Spleen (tissue), 11 donors: Measurements from ENCODE around the gene MXD4. TPM values are rescaled to one million over a fixed set of nuclear protein-coding genes. Genes with fewer than 3 reads are reported as not detected.
"Not testable (repeated sequence)": the region's sequence is repeated elsewhere in the genome, so short reads cannot be mapped to it uniquely, and the experiment has no call there.

Source experiments
- DNase-seq: peaks from one replicate; pipeline ENCODE4 v3.0.0-alpha.2; 2020
- H3K27ac ChIP-seq, 8 donors: fragments of 200-600 bp; sonication (generic) in 7 of 8; 1 replicate in 4 of 8; 2 replicates in 4 of 8; pipeline versions ENCODE4 v1.5.0 to v1.8.0; 2016 to 2021; ENCODE audit warnings: inconsistent platforms in 4 of 8, mild to moderate bottlenecking in 4 of 8, moderate library complexity in 1 of 8
- H3K27me3 ChIP-seq, 7 donors: fragments of 200-600 bp; sonication (generic) in 6 of 7; replicated peaks in 1 of 7; 1 replicate in 4 of 7; 2 replicates in 3 of 7; pipeline versions ENCODE4 v1.5.0 to v1.8.0; 2016 to 2021; ENCODE audit warnings: inconsistent platforms in 3 of 7, mild to moderate bottlenecking in 1 of 7
- H3K36me3 ChIP-seq, 6 donors: fragments of 200-600 bp; sonication (generic) in 5 of 6; 1 replicate in 4 of 6; 2 replicates in 2 of 6; pipeline versions ENCODE4 v1.5.0 to v1.8.0; 2016 to 2021; ENCODE audit warnings: inconsistent platforms in 2 of 6
- H3K4me1 ChIP-seq, 6 donors: fragments of 200-600 bp; sonication (generic) in 5 of 6; 1 replicate in 3 of 6; 2 replicates in 3 of 6; pipeline versions ENCODE4 v1.5.0 to v1.8.0; 2016 to 2021; ENCODE audit warnings: inconsistent platforms in 3 of 6
- H3K4me3 ChIP-seq, 8 donors: fragments of 200-600 bp; sonication (generic) in 7 of 8; 1 replicate in 4 of 8; 2 replicates in 4 of 8; pipeline versions ENCODE4 v1.5.0 to v1.8.0; 2016 to 2021; ENCODE audit warnings: inconsistent platforms in 4 of 8, mild to moderate bottlenecking in 4 of 8, moderate library complexity in 2 of 8
- H3K9me3 ChIP-seq, 8 donors: fragments of 200-600 bp; sonication (generic) in 7 of 8; 1 replicate in 4 of 8; 2 replicates in 4 of 8; pipeline versions ENCODE4 v1.5.0 to v1.8.0; 2016 to 2021; ENCODE audit warnings: inconsistent platforms in 4 of 8
- POLR2A ChIP-seq, 3 donors: fragments of 450-650 bp; IDR thresholded peaks; one replicate each; pipeline ENCODE4 v1.5.1; 2017; ENCODE audit warnings: antibody characterized with exemption in 3 of 3, mild to moderate bottlenecking in 1 of 3
- POLR2AphosphoS5 ChIP-seq, 3 donors: sonication (generic); formaldehyde crosslinking; IDR thresholded peaks; one replicate each; pipeline ENCODE4 v1.5.1; 2017; ENCODE audit warnings: antibody characterized with exemption in 3 of 3
- WGBS, 5 donors: extraction: QIAGEN DNeasy Blood & Tissue Kit in 3 of 5; methylation state at CpG; one replicate each; pipeline versions ENCODE4 v1.1.5 to v1.1.7; 2013 to 2018; 5-methylcytosine and 5-hydroxymethylcytosine counted together
- intact Hi-C: fragments of 100-400 bp; cut with DNase I; formaldehyde crosslinking; loops from one replicate; pipeline ENCODE4 v1.15.0; 2023; ENCODE audit warnings: low total_unique reads
- polyA plus RNA-seq, 3 donors: library from polyadenylated mRNA; stranded (reverse); fragments of 200-250 nt; gene quantifications; one replicate each; pipeline ENCODE4 v1.2.1, GENCODE V29; 2013
- small RNA-seq, 4 donors: library from RNA; depleted of rRNA; stranded (forward); fragments of <200 nt; gene quantifications; one replicate each; pipeline ENCODE3, GENCODE V24; 2016
- total RNA-seq, 7 donors: library from RNA; depleted of rRNA in 3 of 7; stranded (reverse); fragments of >200 nt in 3 of 7; fragmentation: NEBNext Ultra II Directional in 4 of 7; extraction: Animal tissue kit (Norgen Biotek cat#: 25700) in 4 of 7; gene quantifications; one replicate each; pipeline versions ENCODE4 v1.1.0 to v1.2.1, GENCODE V29; 2016 to 2021
- TF ChIP-seq, protein P1 (sequence below), 11 experiments: fragments of 200-600 bp in 7 of 11; fragments of 450-650 bp in 4 of 11; sonication (generic) in 4 of 11; IDR thresholded peaks in 8 of 11; conservative IDR thresholded peaks in 3 of 11; 1 replicate in 7 of 11; 2 replicates in 4 of 11; pipeline versions ENCODE4 v1.4.0 to v1.8.0; 2016 to 2021; ENCODE audit warnings: antibody characterized with exemption in 11 of 11, inconsistent platforms in 4 of 11, mild to moderate bottlenecking in 1 of 11
- donor health status: healthy with polysubstance abuse.
- donor health status: DM: no; HTN: no; CAD: no; lungs with moderate emphysema.
- donor health status: DM: no; HTN: no; CAD: no.
- donor health status: Bipolar disorder and iron deficiency.
- donor health status: healthy.
- donor health status: DM: no; HTN: no; CAD: no.
- donor health status: DM: yes; HTN: yes; CAD: no.

MXD4 gene
- total and polyA plus RNA-seq, 10 donors, result 36.0 to 128 (median 106) TPM

DNA sequence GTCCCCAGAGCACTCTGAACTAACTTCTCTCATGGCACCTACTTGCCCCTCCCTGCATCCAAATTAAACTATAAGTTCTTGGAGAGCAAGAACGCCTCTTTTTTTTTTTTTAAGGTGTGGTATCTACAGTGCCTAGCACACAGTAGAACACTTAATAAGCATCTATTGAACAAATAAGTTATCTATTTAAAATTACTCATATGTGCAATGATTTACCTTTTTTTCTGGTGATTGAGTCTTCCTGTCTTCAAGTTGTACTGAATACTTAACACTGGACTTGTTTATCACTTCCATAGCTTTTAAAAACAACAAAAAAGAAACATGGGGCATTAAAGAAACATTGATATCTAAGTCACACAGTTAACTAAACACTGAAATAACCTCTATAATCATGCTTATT is 49.1 kb downstream of the MXD4 start:
- no peak overlapping the region for H3K4me3 ChIP-seq
- no peak overlapping the region for H3K27ac ChIP-seq
- H3K36me3 ChIP-seq, result peaks cover 0 to 2% (median 0%) of the 10 kb centered on the region in 6 donors
- intact Hi-C loops, result no loop called here
- H3K9me3 ChIP-seq, result no peaks in the 10 kb centered on the region
- 83 to 92% (median 88%) methylated on average over 1 of the region's 1 CpG for WGBS, 5 donors
- no peaks in the 10 kb centered on the region for H3K4me1 ChIP-seq
- TF ChIP-seq, protein P1, sequence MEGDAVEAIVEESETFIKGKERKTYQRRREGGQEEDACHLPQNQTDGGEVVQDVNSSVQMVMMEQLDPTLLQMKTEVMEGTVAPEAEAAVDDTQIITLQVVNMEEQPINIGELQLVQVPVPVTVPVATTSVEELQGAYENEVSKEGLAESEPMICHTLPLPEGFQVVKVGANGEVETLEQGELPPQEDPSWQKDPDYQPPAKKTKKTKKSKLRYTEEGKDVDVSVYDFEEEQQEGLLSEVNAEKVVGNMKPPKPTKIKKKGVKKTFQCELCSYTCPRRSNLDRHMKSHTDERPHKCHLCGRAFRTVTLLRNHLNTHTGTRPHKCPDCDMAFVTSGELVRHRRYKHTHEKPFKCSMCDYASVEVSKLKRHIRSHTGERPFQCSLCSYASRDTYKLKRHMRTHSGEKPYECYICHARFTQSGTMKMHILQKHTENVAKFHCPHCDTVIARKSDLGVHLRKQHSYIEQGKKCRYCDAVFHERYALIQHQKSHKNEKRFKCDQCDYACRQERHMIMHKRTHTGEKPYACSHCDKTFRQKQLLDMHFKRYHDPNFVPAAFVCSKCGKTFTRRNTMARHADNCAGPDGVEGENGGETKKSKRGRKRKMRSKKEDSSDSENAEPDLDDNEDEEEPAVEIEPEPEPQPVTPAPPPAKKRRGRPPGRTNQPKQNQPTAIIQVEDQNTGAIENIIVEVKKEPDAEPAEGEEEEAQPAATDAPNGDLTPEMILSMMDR (IDR thresholded peaks at IDR 0.05 in 8 of 11, conservative IDR thresholded peaks at IDR 0.05 in 3 of 11), result no peak
- TF ChIP-seq POLR2AphosphoS5 (IDR thresholded peaks at IDR 0.05) (no peak), POLR2A (IDR thresholded peaks at IDR 0.05) (no peak)
- DNase-seq, result no peak
- no peaks in the 10 kb centered on the region for H3K27me3 ChIP-seq

DNA sequence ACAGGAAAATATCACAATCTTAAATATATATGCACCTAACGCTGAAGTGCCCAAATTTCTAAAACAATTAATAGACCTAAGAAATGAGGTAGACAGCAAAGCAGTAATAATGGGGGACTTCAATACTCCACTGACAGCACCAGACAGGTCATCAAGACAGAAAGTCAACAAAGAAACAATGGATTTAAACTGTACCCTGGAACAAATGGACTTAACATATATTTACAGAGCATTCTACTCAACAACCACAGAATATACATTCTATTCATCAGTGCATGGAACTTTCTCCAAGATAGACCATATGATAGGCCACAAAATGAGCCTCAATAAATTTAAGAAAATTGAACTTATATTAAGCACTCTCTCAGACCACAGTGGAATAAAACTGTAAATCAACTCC is 59.1 kb downstream of the MXD4 start:
- H3K4me1 ChIP-seq, DNase-seq, H3K9me3 ChIP-seq, H3K36me3 ChIP-seq, H3K27me3 ChIP-seq, H3K27ac ChIP-seq, H3K4me3 ChIP-seq, intact Hi-C loops: not testable (repeated sequence)
- WGBS, 5 donors, result 96 to 100% (median 97%) methylated on average over 1 of the region's 1 CpG

Small RNAs within 50 kb of the gene (small RNA-seq; reads per million reads assigned to genes)
- 0 reads per million in 4 donors for gene COX6B1P5

Other genes with a start within 250 kb of the MXD4 start
- 1 to 10 TPM in 4 of 7 donors, under 1 TPM in 3; 0.50 to 3.1 (median 1.3) TPM for gene NAT8L, start 202.8 kb downstream of the MXD4 start, total RNA-seq
- gene NAT8L, start 202.8 kb downstream of the MXD4 start, polyA plus RNA-seq, result under 1 TPM; 0.13 to 0.80 (median 0.29) TPM
- gene HAUS3, start 20.0 kb downstream of the MXD4 start, total RNA-seq, result 10 to 100 TPM; 16.2 to 22.4 (median 19.2) TPM
- gene HAUS3, start 20.0 kb downstream of the MXD4 start, polyA plus RNA-seq, result 10 to 100 TPM; 10.3 to 15.0 (median 13.0) TPM
- gene POLN, start 20.0 kb downstream of the MXD4 start, total RNA-seq, result 1 to 10 TPM; 1.9 to 3.5 (median 2.9) TPM
- gene POLN, start 20.0 kb downstream of the MXD4 start, polyA plus RNA-seq, result 1 to 10 TPM; 1.2 to 1.5 (median 1.5) TPM
- gene ZFYVE28, start 156.5 kb upstream of the MXD4 start, total RNA-seq, result 10 to 100 TPM; 11.2 to 31.3 (median 15.7) TPM
- 1 to 10 TPM; 2.7 to 8.5 (median 7.8) TPM for gene ZFYVE28, start 156.5 kb upstream of the MXD4 start, polyA plus RNA-seq
- under 1 TPM in 1 of 7 donors, not detected in 6; 0.22 TPM for gene CFAP99, start 156.8 kb upstream of the MXD4 start, total RNA-seq
- gene CFAP99, start 156.8 kb upstream of the MXD4 start, polyA plus RNA-seq, result under 1 TPM in 1 of 3 donors, not detected in 2; 0.13 TPM
- 10 to 100 TPM; 57.4 to 82.5 (median 66.4) TPM for gene RNF4, start 207.0 kb upstream of the MXD4 start, total RNA-seq
- 10 to 100 TPM; 22.0 to 35.4 (median 24.0) TPM for gene RNF4, start 207.0 kb upstream of the MXD4 start, polyA plus RNA-seq